Measurements from ENCODE around the gene CDH4. TPM values are rescaled to one million over a fixed set of nuclear protein-coding genes. Genes with fewer than 3 reads are reported as not detected.

The CDH4 gene
- total RNA-seq, 1 experiment from 2014 or later, result not detected

GRCh38 chr20:61868006-61868405 is 615.9 kb downstream of the CDH4 start:
- Histone ChIP-seq H3K79me2 (ENCODE audit: low read depth) (no peaks in the 10 kb centered on the region), H4K20me1 (ENCODE audit: insufficient read depth) (no peaks in the 10 kb centered on the region; the same call in 1 of the 2 replicates), H3K9me3 (ENCODE audit: insufficient read depth, low read depth) (peaks cover 3% of the 10 kb centered on the region; the same call in 1 of the 2 replicates), H3K9me2 (ENCODE audit: insufficient read depth) (no peaks in the 10 kb centered on the region), H3K36me3 (ENCODE audit: low read depth) (no peaks in the 10 kb centered on the region), H3F3A (ENCODE audit: insufficient read depth, low read depth) (no peaks in the 10 kb centered on the region), H3K27ac (no peak overlapping the region), H2AFZ (no peak overlapping the region), H3K4me3 (no peak overlapping the region), H3K27me3 (ENCODE audit: insufficient read depth, low read depth) (peaks cover 100% of the 10 kb centered on the region), H3K4me1 (replicated peaks; ENCODE audit: insufficient read depth) (no peaks in the 10 kb centered on the region), H3K4me2 (no peak overlapping the region)
- no peak for DNase-seq
- CTCF ChIA-PET, result no interaction called here
- intact Hi-C loops (cut with micrococcal nuclease; ENCODE audit: unreplicated experiment), result no loop called here
- POLR2A ChIA-PET (ENCODE audit: unreplicated experiment), result interaction anchor here (0.7 kb wide), 1 partner anchor 426 kb away, joined by 3 read pairs; no protein-coding TSS in a partner anchor
- BruUV-seq (replicated peaks), result no TSS peak
- TF ChIP-seq, protein P1, sequence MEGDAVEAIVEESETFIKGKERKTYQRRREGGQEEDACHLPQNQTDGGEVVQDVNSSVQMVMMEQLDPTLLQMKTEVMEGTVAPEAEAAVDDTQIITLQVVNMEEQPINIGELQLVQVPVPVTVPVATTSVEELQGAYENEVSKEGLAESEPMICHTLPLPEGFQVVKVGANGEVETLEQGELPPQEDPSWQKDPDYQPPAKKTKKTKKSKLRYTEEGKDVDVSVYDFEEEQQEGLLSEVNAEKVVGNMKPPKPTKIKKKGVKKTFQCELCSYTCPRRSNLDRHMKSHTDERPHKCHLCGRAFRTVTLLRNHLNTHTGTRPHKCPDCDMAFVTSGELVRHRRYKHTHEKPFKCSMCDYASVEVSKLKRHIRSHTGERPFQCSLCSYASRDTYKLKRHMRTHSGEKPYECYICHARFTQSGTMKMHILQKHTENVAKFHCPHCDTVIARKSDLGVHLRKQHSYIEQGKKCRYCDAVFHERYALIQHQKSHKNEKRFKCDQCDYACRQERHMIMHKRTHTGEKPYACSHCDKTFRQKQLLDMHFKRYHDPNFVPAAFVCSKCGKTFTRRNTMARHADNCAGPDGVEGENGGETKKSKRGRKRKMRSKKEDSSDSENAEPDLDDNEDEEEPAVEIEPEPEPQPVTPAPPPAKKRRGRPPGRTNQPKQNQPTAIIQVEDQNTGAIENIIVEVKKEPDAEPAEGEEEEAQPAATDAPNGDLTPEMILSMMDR (conservative IDR thresholded peaks at IDR 0.05), result no peak
- no peak for TF ChIP-seq EZH2 (IDR thresholded peaks at IDR 0.05; ENCODE audit: low read depth)

GRCh38 chr20:61868466-61869090 is 616.5 kb downstream of the CDH4 start:
- Histone ChIP-seq H4K20me1 (ENCODE audit: insufficient read depth) (no peaks in the 10 kb centered on the region; the same call in 1 of the 2 replicates), H3F3A (ENCODE audit: insufficient read depth, low read depth) (no peaks in the 10 kb centered on the region), H3K27me3 (ENCODE audit: insufficient read depth, low read depth) (peaks cover 100% of the 10 kb centered on the region), H3K4me2 (no peak overlapping the region), H3K9me3 (ENCODE audit: insufficient read depth, low read depth) (peaks cover 3% of the 10 kb centered on the region; the same call in 1 of the 2 replicates), H3K4me1 (replicated peaks; ENCODE audit: insufficient read depth) (no peaks in the 10 kb centered on the region), H3K79me2 (ENCODE audit: low read depth) (no peaks in the 10 kb centered on the region), H2AFZ (no peak overlapping the region), H3K9me2 (ENCODE audit: insufficient read depth) (no peaks in the 10 kb centered on the region), H3K27ac (no peak overlapping the region), H3K4me3 (no peak overlapping the region), H3K36me3 (ENCODE audit: low read depth) (no peaks in the 10 kb centered on the region)
- no peak for TF ChIP-seq EZH2 (IDR thresholded peaks at IDR 0.05; ENCODE audit: low read depth)
- TF ChIP-seq, protein P1 (conservative IDR thresholded peaks at IDR 0.05), result no peak
- no TSS peak for BruUV-seq (replicated peaks)
- no peak for DNase-seq
- intact Hi-C loops (cut with micrococcal nuclease; ENCODE audit: unreplicated experiment), result no loop called here
- ChIA-PET POLR2A (ENCODE audit: unreplicated experiment) (interaction anchor here (0.7 kb wide), 1 partner anchor 427 kb away, joined by 3 read pairs; no protein-coding TSS in a partner anchor), CTCF (interaction anchor here (0.5 kb wide), 1 partner anchor 1657 kb away, joined by 3 read pairs; no protein-coding TSS in a partner anchor)

- H2AFZ ChIP-seq, result no peak overlapping the region
- H3K4me1 ChIP-seq (replicated peaks; ENCODE audit: insufficient read depth), result no peaks in the 10 kb centered on the region
- POLR2A ChIA-PET (ENCODE audit: unreplicated experiment), result no interaction called here
- no peaks in the 10 kb centered on the region; the same call in 1 of the 2 replicates for H4K20me1 ChIP-seq (ENCODE audit: insufficient read depth)
- TF ChIP-seq EZH2 (IDR thresholded peaks at IDR 0.05; ENCODE audit: low read depth), result no peak
- TF ChIP-seq, protein P1 (conservative IDR thresholded peaks at IDR 0.05), result no peak
- peaks cover 3% of the 10 kb centered on the region; the same call in 1 of the 2 replicates for H3K9me3 ChIP-seq (ENCODE audit: insufficient read depth, low read depth)
- H3K36me3 ChIP-seq (ENCODE audit: low read depth), result no peaks in the 10 kb centered on the region
- intact Hi-C loops (cut with micrococcal nuclease; ENCODE audit: unreplicated experiment), result no loop called here
- H3K27ac ChIP-seq, result no peak overlapping the region
- CTCF ChIA-PET, result no interaction called here
- no peak overlapping the region for H3K4me3 ChIP-seq
- no TSS peak for BruUV-seq (replicated peaks)
- no peaks in the 10 kb centered on the region for H3F3A ChIP-seq (ENCODE audit: insufficient read depth, low read depth)
- H3K4me2 ChIP-seq, result no peak overlapping the region
- peaks cover 100% of the 10 kb centered on the region for H3K27me3 ChIP-seq (ENCODE audit: insufficient read depth, low read depth)
- no peak for DNase-seq
- H3K79me2 ChIP-seq (ENCODE audit: low read depth), result no peaks in the 10 kb centered on the region
- H3K9me2 ChIP-seq (ENCODE audit: insufficient read depth), result no peaks in the 10 kb centered on the region
Observed at GRCh38 chr20:61869750-61870507, 617.9 kb downstream of the CDH4 start.
